NCI-H226 (cell line): ENCODE measurements around the gene GGACT.
A peak's percentile ranks its signal among the peaks of the same experiment; 100 is the strongest.
"Not testable (repeated sequence)": the region's sequence is repeated elsewhere in the genome, so short reads cannot be mapped to it uniquely, and the experiment has no call there.

ENCODE experiments used
- DNase-seq: peaks from one replicate; pipeline ENCODE4 v3.0.0-alpha.2; 2015

Gene GGACT

GRCh38 chr13:100528353-100528752, 60.2 kb downstream of the GGACT start:
- no peak for DNase-seq

- DNase-seq, result no peak
These were observed 60.9 kb downstream of the GGACT start for GRCh38 chr13:100527644-100528043.

GRCh38 chr13:100526318-100527000, 62.1 kb downstream of the GGACT start:
- DNase-seq, result no peak

- DNase-seq, result no peak
These were observed 62.9 kb downstream of the GGACT start for GRCh38 chr13:100525453-100526317.

- DNase-seq, result not testable (repeated sequence)
These were observed 63.9 kb downstream of the GGACT start for GRCh38 chr13:100524688-100525087.

- DNase-seq, result no peak
These were observed 64.6 kb downstream of the GGACT start for GRCh38 chr13:100523981-100524386.

- DNase-seq, result no peak
These were observed 65.2 kb downstream of the GGACT start for GRCh38 chr13:100523411-100523810.

- no peak for DNase-seq
These were observed 65.8 kb downstream of the GGACT start for GRCh38 chr13:100522618-100523309.

- DNase-seq, result no peak
These were observed 66.6 kb downstream of the GGACT start for GRCh38 chr13:100521851-100522617.

GRCh38 chr13:100520936-100521850, 67.4 kb downstream of the GGACT start:
- no peak for DNase-seq

- DNase-seq, result no peak
These were observed 69.0 kb downstream of the GGACT start for GRCh38 chr13:100519626-100520025.

- no peak for DNase-seq
These were observed 70.1 kb downstream of the GGACT start for GRCh38 chr13:100518394-100519062.

- DNase-seq, result no peak
These were observed 70.9 kb downstream of the GGACT start for GRCh38 chr13:100517728-100518127.

GRCh38 chr13:100517135-100517534, 71.5 kb downstream of the GGACT start:
- no peak for DNase-seq

- no peak for DNase-seq
These were observed 73.2 kb downstream of the GGACT start for GRCh38 chr13:100515410-100515800.

- DNase-seq, result peak; percentile 38
These were observed 73.7 kb downstream of the GGACT start for GRCh38 chr13:100514788-100515409.

- DNase-seq, result no peak
These were observed 74.5 kb downstream of the GGACT start for GRCh38 chr13:100513987-100514670.

- DNase-seq, result no peak
These were observed 75.4 kb downstream of the GGACT start for GRCh38 chr13:100513171-100513570.

- no peak for DNase-seq
These were observed 76.2 kb downstream of the GGACT start for GRCh38 chr13:100512422-100512821.

GRCh38 chr13:100511466-100511865, 77.1 kb downstream of the GGACT start:
- DNase-seq, result no peak
